GM21619 (cell line): ENCODE results near the gene CTDP1.
"Not testable (repeated sequence)": the region's sequence is repeated elsewhere in the genome, so short reads cannot be mapped to it uniquely, and the experiment has no call there.

Experiments used
- ATAC-seq: cut with Tn5 transposase; IDR thresholded peaks from one replicate; pipeline ENCODE4 v1.9.1; 2021; ENCODE audit not compliant: unreplicated experiment

The CTDP1 gene

GRCh38 chr18:79680891-79681339 lies 1.3 kb downstream of the CTDP1 start:
- no peak for ATAC-seq

GRCh38 chr18:79681484-79682387 lies 2.1 kb downstream of the CTDP1 start:
- no peak for ATAC-seq

GRCh38 chr18:79682481-79682880 lies 2.9 kb downstream of the CTDP1 start:
- ATAC-seq: no peak

GRCh38 chr18:79682894-79683625 lies 3.5 kb downstream of the CTDP1 start:
- ATAC-seq: no peak

- ATAC-seq: no peak
These were observed 4.2 kb downstream of the CTDP1 start for GRCh38 chr18:79683626-79684282.

- ATAC-seq: no peak
These were observed 4.7 kb downstream of the CTDP1 start for GRCh38 chr18:79684283-79684631.

GRCh38 chr18:79684787-79685186 lies 5.2 kb downstream of the CTDP1 start:
- ATAC-seq: no peak

GRCh38 chr18:79685281-79685680 lies 5.7 kb downstream of the CTDP1 start:
- no peak for ATAC-seq

- ATAC-seq: no peak
These were observed 6.4 kb downstream of the CTDP1 start for GRCh38 chr18:79685971-79686370.

- no peak for ATAC-seq
These were observed 8.2 kb downstream of the CTDP1 start for GRCh38 chr18:79687806-79688205.

GRCh38 chr18:79690071-79690470 lies 10.5 kb downstream of the CTDP1 start:
- no peak for ATAC-seq

GRCh38 chr18:79690586-79691482 lies 11.2 kb downstream of the CTDP1 start:
- ATAC-seq: no peak

- ATAC-seq: no peak
These were observed 12.5 kb downstream of the CTDP1 start for GRCh38 chr18:79692056-79692455.

GRCh38 chr18:79692886-79693285 lies 13.3 kb downstream of the CTDP1 start:
- no peak for ATAC-seq

GRCh38 chr18:79693561-79694205 lies 14.1 kb downstream of the CTDP1 start:
- ATAC-seq: no peak

- not testable (repeated sequence) for ATAC-seq
These were observed 14.7 kb downstream of the CTDP1 start for GRCh38 chr18:79694206-79694894.

- ATAC-seq: no peak
These were observed 15.3 kb downstream of the CTDP1 start for GRCh38 chr18:79694895-79695213.

- ATAC-seq: no peak
These were observed 15.7 kb downstream of the CTDP1 start for GRCh38 chr18:79695269-79695668.
